Embryonic facial prominence (tissue), 1 donor: ENCODE data around the gene OGDH.

Experiments
- DNase-seq: peaks from one replicate; pipeline ENCODE4 v3.0.0-alpha.2; 2016; ENCODE audit errors: extremely low spot score

OGDH gene

DNA sequence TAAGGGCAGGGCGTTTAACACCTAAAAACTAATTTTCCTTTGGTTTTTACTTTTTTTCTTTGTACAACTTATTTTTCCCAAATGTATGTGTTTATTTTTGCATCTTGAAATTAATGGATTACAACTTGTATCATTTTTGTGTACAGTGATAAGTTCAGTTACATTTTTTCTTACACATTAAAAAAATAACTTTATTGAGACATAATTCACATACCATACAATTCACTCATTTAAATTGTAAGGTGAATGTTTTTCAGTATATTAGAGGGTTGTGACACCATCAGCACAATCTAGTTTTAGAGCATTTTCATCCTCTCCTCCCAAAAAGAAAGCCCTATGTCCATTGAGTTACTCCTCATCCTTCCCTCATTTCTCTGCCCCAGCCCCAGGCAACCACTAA is 11.6 kb downstream of the OGDH start:
- DNase-seq: no peak

- no peak for DNase-seq
These were observed 12.3 kb downstream of the OGDH start for GRCh38 chr7:44618753-44619152.

GRCh38 chr7:44621034-44621749 is 14.8 kb downstream of the OGDH start:
- DNase-seq: no peak

DNA sequence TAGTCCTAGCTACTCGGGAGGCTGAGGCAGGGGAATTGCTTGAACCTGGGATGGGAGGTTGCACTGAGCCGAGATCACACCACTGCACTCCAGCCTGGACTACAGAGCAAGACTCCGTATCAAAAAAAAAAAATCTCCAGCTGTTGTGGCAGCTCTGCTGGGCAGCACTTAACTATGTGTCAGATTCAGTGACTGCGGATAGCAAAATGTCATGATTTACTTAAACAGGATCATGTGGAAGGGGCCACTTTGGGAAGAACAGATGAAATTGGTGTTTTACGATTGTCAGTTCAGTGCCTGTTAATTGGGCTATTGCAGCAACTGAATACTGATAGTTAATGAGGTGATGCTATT is 15.3 kb downstream of the OGDH start:
- no peak for DNase-seq

GRCh38 chr7:44622342-44623151 is 16.1 kb downstream of the OGDH start:
- no peak for DNase-seq

DNA sequence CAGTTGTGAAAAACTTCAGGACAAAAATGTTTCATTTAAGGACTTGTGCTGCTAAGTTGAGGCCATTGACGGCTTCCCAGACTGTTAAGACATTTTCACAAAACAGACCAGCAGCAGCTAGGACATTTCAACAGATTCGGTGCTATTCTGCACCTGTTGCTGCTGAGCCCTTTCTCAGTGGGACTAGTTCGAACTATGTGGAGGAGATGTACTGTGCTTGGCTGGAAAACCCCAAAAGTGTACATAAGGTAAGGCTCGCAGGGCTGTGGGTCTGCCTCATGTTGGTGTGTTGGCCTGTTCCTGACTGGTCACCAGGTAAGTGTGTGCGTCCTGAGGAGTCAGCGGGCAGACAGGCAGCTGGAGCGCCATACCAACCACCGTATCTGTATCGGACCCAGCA is 17.9 kb downstream of the OGDH start:
- no peak for DNase-seq

GRCh38 chr7:44625526-44626471 is 19.4 kb downstream of the OGDH start:
- DNase-seq: no peak

DNA sequence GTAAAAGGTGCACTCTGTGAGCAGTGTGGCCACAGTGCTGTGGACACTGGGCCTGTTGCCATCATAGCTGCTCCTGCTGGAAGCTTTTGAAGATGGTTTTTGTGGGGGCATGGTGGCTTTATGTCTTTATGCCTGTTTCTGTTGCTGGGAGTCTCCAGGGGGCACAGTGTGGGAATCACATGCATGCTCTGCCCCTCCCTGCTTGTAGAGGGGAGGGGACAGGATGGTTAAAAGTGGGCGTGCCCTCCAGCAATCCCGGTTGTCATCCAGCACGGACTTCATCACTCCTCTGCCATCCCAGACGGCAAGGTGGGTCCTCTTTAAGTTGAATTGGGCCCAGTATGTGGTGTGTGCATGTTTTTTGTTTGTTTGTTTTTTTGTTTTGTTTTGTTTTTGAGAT is 20.2 kb downstream of the OGDH start:
- DNase-seq: no peak

DNA sequence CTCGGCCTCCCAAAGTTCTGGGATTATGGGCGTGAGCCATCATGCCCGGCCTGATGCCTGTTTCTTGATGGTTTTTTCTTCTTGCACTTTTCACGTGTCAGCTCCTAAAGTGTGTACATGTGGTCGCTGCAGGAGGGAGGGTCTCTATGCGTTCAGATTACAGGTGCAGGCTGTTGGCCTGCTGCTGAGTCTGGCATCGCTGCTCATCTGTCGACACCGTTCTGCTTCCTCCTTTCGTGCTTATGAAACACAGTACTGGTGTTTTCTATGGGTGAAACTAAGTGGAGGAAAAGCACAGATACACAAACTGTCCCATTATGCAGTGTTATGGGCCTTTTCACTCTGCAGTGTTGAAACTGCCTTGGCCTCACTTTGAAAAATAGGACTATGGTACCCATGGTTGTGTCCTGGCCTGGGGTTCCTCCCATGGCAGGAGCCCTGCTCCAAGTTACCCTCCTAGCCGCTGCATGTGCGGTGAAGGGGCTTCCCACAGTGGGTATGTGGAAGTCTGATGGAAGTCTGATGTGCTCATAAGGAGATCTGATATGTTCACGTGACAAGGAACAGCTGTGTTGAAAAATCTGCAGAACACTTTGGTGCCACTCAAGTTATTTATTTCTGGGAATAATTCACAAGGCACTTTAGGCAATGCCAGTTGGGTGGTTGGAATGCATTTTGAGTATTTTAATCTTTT is 23.5 kb downstream of the OGDH start:
- no peak for DNase-seq

- DNase-seq: no peak
These were observed 24.5 kb downstream of the OGDH start for GRCh38 chr7:44630792-44631457.

DNA sequence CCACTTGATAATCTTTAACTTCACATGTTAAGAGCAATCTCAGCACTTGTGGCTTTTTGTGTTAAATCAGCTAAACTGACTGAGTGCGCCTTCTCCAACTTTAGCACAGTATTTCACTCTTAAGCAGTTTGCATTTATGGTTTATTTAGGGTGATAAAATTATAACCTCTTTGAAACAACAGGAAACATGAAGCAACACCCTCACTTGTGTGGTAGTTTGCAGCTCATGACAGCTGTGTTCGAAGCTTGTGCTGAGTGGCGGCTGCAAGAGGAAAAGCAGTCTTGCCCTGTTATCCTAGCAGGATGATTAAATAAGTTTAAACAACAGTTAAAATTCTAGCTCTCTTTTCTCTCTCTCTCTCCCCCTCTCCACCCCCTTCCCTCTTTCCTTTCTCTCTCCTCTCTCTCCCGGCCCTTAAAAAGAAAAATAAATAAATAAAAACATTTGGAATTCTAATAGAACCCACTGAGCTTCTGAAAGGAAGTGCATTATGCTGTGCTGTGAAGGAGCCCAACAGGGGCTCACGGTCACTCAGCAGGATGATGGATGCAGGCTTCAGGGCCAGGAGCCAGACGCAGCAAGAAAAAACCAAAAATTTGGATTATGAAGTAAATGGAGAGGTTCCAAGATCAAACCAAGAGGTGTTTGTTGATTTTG is 25.2 kb downstream of the OGDH start:
- DNase-seq: no peak

GRCh38 chr7:44632196-44632595 is 25.8 kb downstream of the OGDH start:
- no peak for DNase-seq

GRCh38 chr7:44633254-44634186 is 27.1 kb downstream of the OGDH start:
- no peak for DNase-seq

DNA sequence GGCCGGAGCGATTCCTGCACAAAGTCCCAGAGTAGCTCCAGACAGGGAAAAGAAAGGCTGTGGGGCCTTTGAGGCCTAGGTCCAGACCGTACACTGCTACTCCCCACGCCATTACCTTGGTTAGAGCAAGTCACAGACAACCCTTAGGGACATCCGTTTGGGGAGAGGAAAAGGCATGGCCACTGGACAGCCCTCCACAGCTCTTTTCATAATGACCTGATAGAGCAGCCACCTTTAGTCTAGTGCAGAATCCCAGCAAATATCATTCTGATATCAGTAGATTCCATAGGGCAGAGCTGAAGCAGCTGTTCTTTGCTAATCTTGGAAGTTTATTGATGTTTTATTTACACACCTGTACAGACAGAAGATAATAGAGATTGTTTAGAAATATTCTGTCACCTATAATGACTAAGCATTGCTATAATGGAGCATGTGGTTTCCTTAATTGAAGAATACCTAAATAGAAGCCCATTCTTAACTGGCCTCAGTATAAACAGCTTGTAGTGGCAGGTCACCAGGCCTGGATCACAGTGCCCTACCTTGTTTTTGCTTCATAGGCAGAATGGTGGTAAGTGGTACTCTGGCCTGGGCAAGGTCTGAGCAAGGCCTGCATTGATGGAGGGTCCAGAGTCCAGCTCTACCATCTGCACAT is 27.9 kb downstream of the OGDH start:
- DNase-seq: no peak

DNA sequence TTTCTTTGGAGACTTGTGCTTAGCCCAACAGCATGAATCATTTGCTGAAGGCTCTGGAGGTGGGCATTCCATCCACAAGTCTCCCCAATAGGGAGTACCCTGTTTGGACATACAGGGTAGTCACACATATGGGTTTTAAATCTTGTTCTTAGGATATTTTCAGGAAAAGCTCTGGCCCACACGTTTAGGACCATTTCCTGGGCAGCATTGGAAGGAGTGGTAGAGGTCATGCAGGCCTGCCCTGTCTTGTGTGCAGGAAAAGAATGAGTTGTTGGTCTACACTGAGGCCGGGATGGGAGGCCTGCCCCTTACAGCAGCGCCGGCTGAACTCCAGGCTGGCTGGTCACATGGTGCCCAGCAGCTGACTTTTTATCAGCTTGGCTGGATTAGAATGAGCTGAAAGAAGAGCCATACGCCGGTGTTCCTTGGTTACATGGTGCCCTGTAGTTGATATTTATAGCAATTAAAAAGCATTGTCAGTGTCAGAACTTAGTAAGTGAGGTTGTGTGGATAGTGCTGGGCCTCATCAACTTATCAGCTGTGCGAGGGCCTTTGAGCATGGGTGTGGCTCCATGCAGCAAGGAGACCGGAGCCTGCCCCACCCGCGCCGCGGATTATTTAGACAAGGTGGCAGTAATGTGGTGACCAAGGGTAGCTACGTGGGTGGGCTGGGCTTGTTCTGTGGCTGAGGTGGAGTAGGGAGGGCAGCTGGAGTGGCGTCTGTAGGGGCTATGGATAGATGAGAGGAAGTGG is 28.6 kb downstream of the OGDH start:
- DNase-seq: no peak

GRCh38 chr7:44636041-44636584 is 29.7 kb downstream of the OGDH start:
- DNase-seq: no peak

GRCh38 chr7:44636926-44637325 is 30.5 kb downstream of the OGDH start:
- DNase-seq: no peak
